GM12878 (cell line): ENCODE measurements around the gene REEP6.

Experiments
- BHLHE40 ChIP-seq, 2 experiments: fragments of 450-650 bp in 1 of 2; IDR thresholded peaks; 2 replicates each; pipeline ENCODE4 v1.6.1; 2011 to 2017; ENCODE audit warnings: low read depth in 2 of 2, borderline replicate concordance in 1 of 2, improper control_type of control experiment in 1 of 2, low read length in 1 of 2, mild to moderate bottlenecking in 1 of 2
- CHD4 ChIP-seq: fragments of 200-600 bp; sonication (generic); IDR thresholded peaks from 2 replicates; pipeline ENCODE4 v1.6.1; 2016; ENCODE audit warnings: mild to moderate bottlenecking
- CTCF ChIP-seq, 3 experiments: IDR thresholded peaks in 2 of 3; conservative IDR thresholded peaks in 1 of 3; 2 replicates each; pipeline ENCODE4 v1.5.1; 2011; ENCODE audit warnings: low read depth in 3 of 3, low read length in 3 of 3, mild to moderate bottlenecking in 3 of 3, control low read depth in 2 of 3, moderate library complexity in 2 of 3, inconsistent platforms in 1 of 3, mixed read lengths in 1 of 3; ENCODE audit not compliant: control insufficient read depth in 2 of 3, insufficient read depth in 1 of 3; ENCODE audit errors: extremely low read depth in 1 of 3
- HDAC2 ChIP-seq: fragments of 200-600 bp; sonication (generic); IDR thresholded peaks from 2 replicates; pipeline ENCODE4 v1.6.1; 2017
- LARP7 ChIP-seq: fragments of 450-650 bp; IDR thresholded peaks from 2 replicates; pipeline ENCODE4 v1.6.1; 2017; ENCODE audit warnings: mild to moderate bottlenecking
- NR2C2 ChIP-seq: IDR thresholded peaks from 2 replicates; pipeline ENCODE4 v1.6.1; 2011; ENCODE audit warnings: borderline replicate concordance, low read depth; ENCODE audit not compliant: control insufficient read depth, insufficient read length
- POLR2A ChIP-seq: IDR thresholded peaks from 2 replicates; pipeline ENCODE4 v1.6.1; 2011; ENCODE audit warnings: low read depth, mild to moderate bottlenecking, low read length
- RBBP5 ChIP-seq: fragments of 200-600 bp; sonication (generic); conservative IDR thresholded peaks from 2 replicates; pipeline ENCODE4 v1.6.1; 2016
- SKIL ChIP-seq: fragments of 450-650 bp; IDR thresholded peaks from 2 replicates; pipeline ENCODE4 v1.6.1; 2017; ENCODE audit warnings: mild to moderate bottlenecking, low read depth, inconsistent platforms; ENCODE audit not compliant: poor library complexity, severe bottlenecking
- TAF1 ChIP-seq: IDR thresholded peaks from 2 replicates; pipeline ENCODE4 v1.6.1; 2011; ENCODE audit warnings: mild to moderate bottlenecking, low read depth, low read length, borderline replicate concordance
- YY1 ChIP-seq: IDR thresholded peaks from 2 replicates; pipeline ENCODE4 v1.6.1; 2011; ENCODE audit warnings: low read depth, mild to moderate bottlenecking, low read length
- ZBTB33 ChIP-seq: fragments of 450-650 bp; IDR thresholded peaks from 2 replicates; pipeline ENCODE4 v1.6.1; 2017; ENCODE audit warnings: mild to moderate bottlenecking
- ZNF274 ChIP-seq: IDR thresholded peaks from one replicate; pipeline ENCODE4 v1.8.0; 2011; ENCODE audit not compliant: insufficient read length, insufficient read depth

GRCh38 chr19:1526979-1527649 is 36.1 kb downstream of the REEP6 start:
- TF ChIP-seq CHD4 (no peak), LARP7 (no peak), POLR2A (no peak), ZBTB33 (no peak), TAF1 (no peak), CTCF (IDR thresholded peaks at IDR 0.05 in 2 of 3, conservative IDR thresholded peaks at IDR 0.05 in 1 of 3; ENCODE audit: control insufficient read depth in 2 of 3, extremely low read depth in 1 of 3, insufficient read depth in 1 of 3, low read depth in 3 of 3, low read length in 3 of 3) (no peak), BHLHE40 (IDR thresholded peaks at IDR 0.05; ENCODE audit: borderline replicate concordance in 1 of 2, low read depth in 2 of 2, low read length in 1 of 2) (no peak), SKIL (no peak), HDAC2 (no peak), NR2C2 (no peak), RBBP5 (no peak), ZNF274 (no peak), YY1 (no peak)
